Effector CD4-positive, alpha-beta T cell (primary cell): ENCODE results near the gene ANKRD6.

Experiments used
- DNase-seq: peaks from one replicate; pipeline ENCODE4 v3.0.0-alpha.2; 2020

The ANKRD6 gene

GRCh38 chr6:89566930-89567629 is 134.1 kb downstream of the ANKRD6 start:
- DNase-seq, result no peak

- DNase-seq, result no peak
Measured at GRCh38 chr6:89567630-89568390, 134.9 kb downstream of the ANKRD6 start.

GRCh38 chr6:89574910-89575561 is 142.1 kb downstream of the ANKRD6 start:
- DNase-seq, result no peak

- no peak for DNase-seq
Measured at GRCh38 chr6:89575562-89575960, 142.6 kb downstream of the ANKRD6 start.

GRCh38 chr6:89580997-89581666 is 148.2 kb downstream of the ANKRD6 start:
- DNase-seq, result no peak

GRCh38 chr6:89581689-89582088 is 148.7 kb downstream of the ANKRD6 start:
- no peak for DNase-seq

GRCh38 chr6:89582669-89583325 is 149.8 kb downstream of the ANKRD6 start:
- DNase-seq, result no peak

- DNase-seq, result no peak
Measured at GRCh38 chr6:89583559-89583958, 150.6 kb downstream of the ANKRD6 start.

GRCh38 chr6:89584539-89584938 is 151.6 kb downstream of the ANKRD6 start:
- no peak for DNase-seq

GRCh38 chr6:89585154-89585553 is 152.2 kb downstream of the ANKRD6 start:
- no peak for DNase-seq

GRCh38 chr6:89589297-89590025 is 156.5 kb downstream of the ANKRD6 start:
- DNase-seq, result no peak

- no peak for DNase-seq
Measured at GRCh38 chr6:89590133-89590532, 157.2 kb downstream of the ANKRD6 start.

- DNase-seq, result no peak
Measured at GRCh38 chr6:89591745-89592144, 158.8 kb downstream of the ANKRD6 start.

- DNase-seq, result no peak
Measured at GRCh38 chr6:89596056-89596455, 163.1 kb downstream of the ANKRD6 start.

- no peak for DNase-seq
Measured at GRCh38 chr6:89596484-89596883, 163.5 kb downstream of the ANKRD6 start.

GRCh38 chr6:89597372-89597771 is 164.4 kb downstream of the ANKRD6 start:
- no peak for DNase-seq

- no peak for DNase-seq
Measured at GRCh38 chr6:89597988-89598387, 165.0 kb downstream of the ANKRD6 start.

- no peak for DNase-seq
Measured at GRCh38 chr6:89599727-89600126, 166.8 kb downstream of the ANKRD6 start.

GRCh38 chr6:89602166-89602565 is 169.2 kb downstream of the ANKRD6 start:
- no peak for DNase-seq

- DNase-seq, result no peak
Measured at GRCh38 chr6:89604653-89605052, 171.7 kb downstream of the ANKRD6 start.

- no peak for DNase-seq
Measured at GRCh38 chr6:89605861-89606260, 172.9 kb downstream of the ANKRD6 start.

GRCh38 chr6:89610149-89610642 is 177.2 kb downstream of the ANKRD6 start:
- peak; percentile 76 for DNase-seq
